Calu3 (cell line): Measurements from ENCODE around the gene CCDC152. TPM values are rescaled to one million over a fixed set of nuclear protein-coding genes. Genes with fewer than 3 reads are reported as not detected.
"Not testable (repeated sequence)": the region's sequence is repeated elsewhere in the genome, so short reads cannot be mapped to it uniquely, and the experiment has no call there.

ENCODE experiments used
- BruUV-seq: library from RNA; stranded (reverse); fragments of 400-500 nt; replicated peaks from 2 replicates; lab custom pipeline; 2021; lab: Mats Ljungman, UMichigan
- CTCF ChIA-PET: fragments of 300-600 bp; sonication (Branson Sonifier 250); formaldehyde crosslinking; loops from one replicate; lab custom pipeline; 2022; ENCODE audit warnings: antibody characterized with exemption; lab: Charles Lee
- DNase-seq: peaks from one replicate; pipeline ENCODE4 v3.0.0; 2022
- H3K27ac Mint-ChIP-seq: one replicate; pipeline ENCODE4 v1.8.0; 2022; ENCODE audit warnings: mixed read lengths; ENCODE audit not compliant: unreplicated experiment
- H3K27me3 Mint-ChIP-seq: one replicate; pipeline ENCODE4 v1.8.0; 2022; ENCODE audit warnings: mixed read lengths; ENCODE audit not compliant: unreplicated experiment
- H3K36me3 Mint-ChIP-seq: one replicate; pipeline ENCODE4 v1.8.0; 2022; ENCODE audit warnings: mild to moderate bottlenecking, moderate library complexity, mixed read lengths; ENCODE audit not compliant: insufficient read depth, unreplicated experiment
- H3K4me1 Mint-ChIP-seq: one replicate; pipeline ENCODE4 v1.8.0; 2022; ENCODE audit warnings: mild to moderate bottlenecking, low read depth, mixed read lengths; ENCODE audit not compliant: unreplicated experiment
- H3K4me3 Mint-ChIP-seq: one replicate; pipeline ENCODE4 v1.8.0; 2022; ENCODE audit warnings: mild to moderate bottlenecking, low read depth, moderate library complexity, mixed read lengths; ENCODE audit not compliant: unreplicated experiment
- H3K9me3 Mint-ChIP-seq: one replicate; pipeline ENCODE4 v1.8.0; 2022; ENCODE audit warnings: low read depth, mixed read lengths; ENCODE audit not compliant: unreplicated experiment
- intact Hi-C: fragments of 100-400 bp; cut with micrococcal nuclease; formaldehyde crosslinking; loops from one replicate; pipeline ENCODE4 v1.10.0; 2022; ENCODE audit not compliant: unreplicated experiment
- total RNA-seq: library from RNA; stranded (reverse); gene quantifications from 2 replicates; pipeline ENCODE4 v1.2.3, GENCODE V29; 2022
- TF ChIP-seq, protein P1 (sequence below): fragments of 200-600 bp; IDR thresholded peaks from one replicate; pipeline ENCODE4 v1.8.0; 2022; ENCODE audit warnings: antibody characterized with exemption; ENCODE audit not compliant: unreplicated experiment

The CCDC152 gene
- total RNA-seq, 1 experiment from 2014 or later = 16.3 TPM

GRCh38 chr5:42840269-42840668 lies 83.7 kb downstream of the CCDC152 start:
- H3K4me1 Mint-ChIP-seq = peaks cover 21% of the 10 kb centered on the region
- CTCF ChIA-PET = interaction anchor here (1.1 kb wide), 1 partner anchor 16 kb away, joined by 3 read pairs; no protein-coding TSS in a partner anchor
- H3K36me3 Mint-ChIP-seq = no peaks in the 10 kb centered on the region
- H3K4me3 Mint-ChIP-seq = no peak overlapping the region
- H3K27ac Mint-ChIP-seq = no peak overlapping the region
- no peaks in the 10 kb centered on the region for H3K27me3 Mint-ChIP-seq
- intact Hi-C loops = no loop called here
- no TSS peak for BruUV-seq
- peaks cover 5% of the 10 kb centered on the region for H3K9me3 Mint-ChIP-seq
- TF ChIP-seq, protein P1, sequence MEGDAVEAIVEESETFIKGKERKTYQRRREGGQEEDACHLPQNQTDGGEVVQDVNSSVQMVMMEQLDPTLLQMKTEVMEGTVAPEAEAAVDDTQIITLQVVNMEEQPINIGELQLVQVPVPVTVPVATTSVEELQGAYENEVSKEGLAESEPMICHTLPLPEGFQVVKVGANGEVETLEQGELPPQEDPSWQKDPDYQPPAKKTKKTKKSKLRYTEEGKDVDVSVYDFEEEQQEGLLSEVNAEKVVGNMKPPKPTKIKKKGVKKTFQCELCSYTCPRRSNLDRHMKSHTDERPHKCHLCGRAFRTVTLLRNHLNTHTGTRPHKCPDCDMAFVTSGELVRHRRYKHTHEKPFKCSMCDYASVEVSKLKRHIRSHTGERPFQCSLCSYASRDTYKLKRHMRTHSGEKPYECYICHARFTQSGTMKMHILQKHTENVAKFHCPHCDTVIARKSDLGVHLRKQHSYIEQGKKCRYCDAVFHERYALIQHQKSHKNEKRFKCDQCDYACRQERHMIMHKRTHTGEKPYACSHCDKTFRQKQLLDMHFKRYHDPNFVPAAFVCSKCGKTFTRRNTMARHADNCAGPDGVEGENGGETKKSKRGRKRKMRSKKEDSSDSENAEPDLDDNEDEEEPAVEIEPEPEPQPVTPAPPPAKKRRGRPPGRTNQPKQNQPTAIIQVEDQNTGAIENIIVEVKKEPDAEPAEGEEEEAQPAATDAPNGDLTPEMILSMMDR = no peak
- no peak for DNase-seq

DNA sequence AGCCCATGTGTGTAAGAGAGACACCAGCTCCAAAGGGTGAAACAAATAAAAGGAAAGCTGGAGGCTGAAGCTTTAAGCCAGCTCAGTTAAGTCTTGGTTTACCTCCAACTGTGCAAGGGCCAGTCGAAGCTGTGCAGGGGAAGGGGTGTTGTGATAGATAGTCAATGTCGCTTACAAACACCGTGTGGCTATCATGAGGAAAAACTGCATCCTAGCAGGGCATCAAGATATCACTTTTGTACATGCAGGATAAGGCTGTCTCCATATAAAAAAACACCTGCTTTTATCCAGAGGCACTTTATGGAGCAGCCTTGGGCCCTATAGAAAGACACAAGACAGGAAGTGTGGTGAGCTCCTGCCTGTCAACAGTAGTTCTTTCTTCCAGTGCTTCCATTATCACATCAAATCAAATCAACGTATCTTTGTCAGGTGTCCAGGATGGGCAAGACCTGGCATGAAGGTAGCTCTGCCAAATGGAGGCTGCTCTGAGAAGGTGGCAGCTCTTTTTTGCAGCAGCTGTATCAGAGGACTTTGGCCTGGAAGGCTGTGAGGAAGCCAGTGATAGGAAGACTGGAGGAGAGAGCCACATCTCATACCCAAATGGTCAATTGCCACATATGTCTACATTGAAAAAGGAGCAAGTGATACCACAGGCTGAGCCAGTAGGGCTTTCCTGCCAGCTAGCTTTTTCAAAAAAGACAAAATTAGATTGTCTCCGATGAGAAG lies 84.4 kb downstream of the CCDC152 start:
- H3K27me3 Mint-ChIP-seq = no peaks in the 10 kb centered on the region
- H3K4me3 Mint-ChIP-seq = no peak overlapping the region
- H3K36me3 Mint-ChIP-seq = no peaks in the 10 kb centered on the region
- CTCF ChIA-PET = interaction anchor here (0.5 to 1.1 kb wide), 2 partner anchors 15 to 66 kb away, joined by 3 to 4 read pairs; no protein-coding TSS in a partner anchor
- no peak overlapping the region for H3K27ac Mint-ChIP-seq
- TF ChIP-seq, protein P1 = no peak
- no peak for DNase-seq
- no TSS peak for BruUV-seq
- no peaks in the 10 kb centered on the region for H3K9me3 Mint-ChIP-seq
- intact Hi-C loops = no loop called here
- peaks cover 18% of the 10 kb centered on the region for H3K4me1 Mint-ChIP-seq

- peaks cover 18% of the 10 kb centered on the region for H3K4me1 Mint-ChIP-seq
- DNase-seq = no peak
- no peak overlapping the region for H3K4me3 Mint-ChIP-seq
- no peaks in the 10 kb centered on the region for H3K36me3 Mint-ChIP-seq
- no TSS peak for BruUV-seq
- H3K27me3 Mint-ChIP-seq = no peaks in the 10 kb centered on the region
- intact Hi-C loops = no loop called here
- CTCF ChIA-PET = no interaction called here
- TF ChIP-seq, protein P1 = no peak
- no peak overlapping the region for H3K27ac Mint-ChIP-seq
- H3K9me3 Mint-ChIP-seq = no peaks in the 10 kb centered on the region
Measured at GRCh38 chr5:42842921-42843641, 86.5 kb downstream of the CCDC152 start.

- H3K4me1 Mint-ChIP-seq = peaks cover 18% of the 10 kb centered on the region
- no TSS peak for BruUV-seq
- TF ChIP-seq, protein P1 = no peak
- no peak for DNase-seq
- H3K4me3 Mint-ChIP-seq = no peak overlapping the region
- no peaks in the 10 kb centered on the region for H3K9me3 Mint-ChIP-seq
- no peaks in the 10 kb centered on the region for H3K27me3 Mint-ChIP-seq
- CTCF ChIA-PET = no interaction called here
- H3K27ac Mint-ChIP-seq = no peak overlapping the region
- H3K36me3 Mint-ChIP-seq = no peaks in the 10 kb centered on the region
- intact Hi-C loops = no loop called here
Measured at GRCh38 chr5:42843675-42844292, 87.2 kb downstream of the CCDC152 start.

GRCh38 chr5:42844408-42844807 lies 87.8 kb downstream of the CCDC152 start:
- intact Hi-C loops, BruUV-seq, H3K36me3 Mint-ChIP-seq, H3K27ac Mint-ChIP-seq, CTCF ChIA-PET, H3K9me3 Mint-ChIP-seq, DNase-seq, H3K4me3 Mint-ChIP-seq, H3K27me3 Mint-ChIP-seq: not testable (repeated sequence)
- H3K4me1 Mint-ChIP-seq = peaks cover 18% of the 10 kb centered on the region
